ENCODE measurements around the gene UGT3A2.
A peak's percentile ranks its signal among the peaks of the same experiment; 100 is the strongest.

The UGT3A2 gene

DNA sequence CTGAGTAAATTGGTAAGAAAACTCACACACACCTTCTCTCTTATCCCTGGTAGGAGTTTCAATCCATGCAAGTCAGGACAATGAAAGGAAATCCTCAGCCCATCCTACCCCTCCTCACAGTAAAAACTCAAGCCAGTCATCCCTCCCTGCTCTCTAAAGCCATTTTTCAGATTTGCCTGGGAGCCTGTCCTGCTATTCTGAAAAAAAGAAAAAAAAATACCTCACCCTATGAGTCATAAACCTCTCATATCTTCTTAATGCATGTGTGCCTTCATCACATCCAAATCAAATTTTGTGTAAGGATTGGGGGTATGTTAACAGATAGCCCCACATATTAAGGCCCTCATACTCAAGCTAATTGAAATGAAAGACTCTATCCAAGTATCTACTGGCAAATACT lies 14.1 kb downstream of the UGT3A2 start:
- Histone ChIP-seq H3K9ac (ENCODE audit: low read depth, low read length) (no peak overlapping the region), H3K27me3 (ENCODE audit: insufficient read depth, low read length, poor library complexity) (no peaks in the 10 kb centered on the region), H3K79me2 (ENCODE audit: insufficient read depth, low read length) (no peaks in the 10 kb centered on the region), H3K4me3 (ENCODE audit: low read depth in 1 of 2, low read length in 2 of 2) (no peak overlapping the region), H2AFZ (ENCODE audit: low read depth, low read length) (no peak overlapping the region), H3K27ac (ENCODE audit: low read length) (peak overlapping the region; percentile 87), H4K20me1 (ENCODE audit: insufficient read depth, low read length) (no peaks in the 10 kb centered on the region), H3K4me2 (ENCODE audit: insufficient read depth, low read length) (no peak overlapping the region), H3K9me3 (ENCODE audit: insufficient read depth, low read length, severe bottlenecking) (no peaks in the 10 kb centered on the region), H3K36me3 (ENCODE audit: insufficient read depth, low read length) (no peaks in the 10 kb centered on the region), H3K4me1 (ENCODE audit: insufficient read depth, low read length) (peaks cover 67% of the 10 kb centered on the region)
- ATAC-seq (ENCODE audit: insufficient read depth, low read depth): no peak
- TF ChIP-seq EZH2 (IDR thresholded peaks at IDR 0.05; ENCODE audit: borderline replicate concordance, low read depth, low read length, severe bottlenecking): no peak
- TF ChIP-seq, protein P1, sequence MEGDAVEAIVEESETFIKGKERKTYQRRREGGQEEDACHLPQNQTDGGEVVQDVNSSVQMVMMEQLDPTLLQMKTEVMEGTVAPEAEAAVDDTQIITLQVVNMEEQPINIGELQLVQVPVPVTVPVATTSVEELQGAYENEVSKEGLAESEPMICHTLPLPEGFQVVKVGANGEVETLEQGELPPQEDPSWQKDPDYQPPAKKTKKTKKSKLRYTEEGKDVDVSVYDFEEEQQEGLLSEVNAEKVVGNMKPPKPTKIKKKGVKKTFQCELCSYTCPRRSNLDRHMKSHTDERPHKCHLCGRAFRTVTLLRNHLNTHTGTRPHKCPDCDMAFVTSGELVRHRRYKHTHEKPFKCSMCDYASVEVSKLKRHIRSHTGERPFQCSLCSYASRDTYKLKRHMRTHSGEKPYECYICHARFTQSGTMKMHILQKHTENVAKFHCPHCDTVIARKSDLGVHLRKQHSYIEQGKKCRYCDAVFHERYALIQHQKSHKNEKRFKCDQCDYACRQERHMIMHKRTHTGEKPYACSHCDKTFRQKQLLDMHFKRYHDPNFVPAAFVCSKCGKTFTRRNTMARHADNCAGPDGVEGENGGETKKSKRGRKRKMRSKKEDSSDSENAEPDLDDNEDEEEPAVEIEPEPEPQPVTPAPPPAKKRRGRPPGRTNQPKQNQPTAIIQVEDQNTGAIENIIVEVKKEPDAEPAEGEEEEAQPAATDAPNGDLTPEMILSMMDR (IDR thresholded peaks at IDR 0.05; ENCODE audit: borderline replicate concordance, extremely low read depth, low read length, poor library complexity, severe bottlenecking): no peak
- DNase-seq: no peak

DNA sequence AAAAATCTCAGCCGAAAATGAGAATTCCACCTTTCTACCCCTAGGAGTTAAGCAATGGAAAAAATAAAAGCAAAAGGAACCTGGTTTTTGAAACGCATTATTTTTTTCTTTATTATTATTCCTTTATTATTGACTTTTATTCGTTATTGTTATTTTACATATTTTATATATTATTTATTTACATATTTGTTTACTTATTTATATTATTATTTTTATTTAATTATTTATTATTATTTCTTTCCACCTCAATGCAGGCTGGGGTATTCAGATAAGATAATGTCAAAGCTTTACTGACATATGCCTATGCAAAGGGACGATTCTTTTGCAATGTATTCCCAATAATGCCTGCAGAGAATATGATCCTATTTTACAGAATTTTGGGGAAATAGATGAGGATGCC lies 16.7 kb downstream of the UGT3A2 start:
- Histone ChIP-seq H3K4me2 (ENCODE audit: insufficient read depth, low read length) (no peak overlapping the region), H3K9ac (ENCODE audit: low read depth, low read length) (no peak overlapping the region), H2AFZ (ENCODE audit: low read depth, low read length) (no peak overlapping the region), H4K20me1 (ENCODE audit: insufficient read depth, low read length) (no peaks in the 10 kb centered on the region), H3K27ac (ENCODE audit: low read length) (no peak overlapping the region), H3K79me2 (ENCODE audit: insufficient read depth, low read length) (no peaks in the 10 kb centered on the region), H3K4me3 (ENCODE audit: low read depth in 1 of 2, low read length in 2 of 2) (no peak overlapping the region), H3K36me3 (ENCODE audit: insufficient read depth, low read length) (no peaks in the 10 kb centered on the region), H3K27me3 (ENCODE audit: insufficient read depth, low read length, poor library complexity) (no peaks in the 10 kb centered on the region), H3K4me1 (ENCODE audit: insufficient read depth, low read length) (peaks cover 56% of the 10 kb centered on the region), H3K9me3 (ENCODE audit: insufficient read depth, low read length, severe bottlenecking) (no peaks in the 10 kb centered on the region)
- ATAC-seq (ENCODE audit: insufficient read depth, low read depth) (no peak), DNase-seq (no peak)
- no peak for TF ChIP-seq EZH2 (IDR thresholded peaks at IDR 0.05; ENCODE audit: borderline replicate concordance, low read depth, low read length, severe bottlenecking)
- TF ChIP-seq, protein P1 (IDR thresholded peaks at IDR 0.05; ENCODE audit: borderline replicate concordance, extremely low read depth, low read length, poor library complexity, severe bottlenecking): no peak

DNA sequence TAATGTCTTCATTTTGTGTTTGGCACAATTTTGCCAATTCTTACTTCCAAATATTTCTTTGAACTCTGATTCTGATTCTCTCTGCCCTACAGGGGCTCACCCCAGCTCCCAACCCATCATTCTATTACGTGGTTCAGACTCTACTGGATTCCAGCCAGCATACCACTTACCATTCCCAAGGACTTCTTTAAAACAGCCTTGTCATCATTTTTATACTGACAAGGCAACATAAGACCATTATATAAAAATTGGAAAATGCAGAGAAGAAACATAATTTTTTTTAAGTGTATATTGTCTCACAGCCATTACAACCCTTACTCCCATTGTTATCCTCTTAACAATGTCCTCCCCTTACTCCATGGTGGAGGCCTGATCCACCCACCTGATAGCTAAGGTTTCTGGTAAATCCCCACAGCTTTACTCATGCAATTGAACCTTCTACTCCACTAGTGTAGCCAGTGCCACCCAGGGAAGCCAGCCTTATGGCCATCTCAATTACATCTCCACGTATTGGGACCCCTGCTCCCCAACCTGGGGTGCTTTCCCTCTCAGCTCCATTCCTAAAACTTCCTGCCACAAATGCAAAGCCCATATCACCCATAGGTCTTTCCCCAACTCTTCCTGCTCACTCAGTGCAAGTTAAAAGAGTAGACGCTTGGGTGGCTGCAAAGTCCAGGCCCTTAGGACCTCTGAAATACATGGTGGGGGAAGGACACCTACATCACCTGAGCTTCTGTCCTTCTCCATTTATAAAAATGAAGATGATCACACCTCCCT lies 19.1 kb downstream of the UGT3A2 start:
- peaks cover 39% of the 10 kb centered on the region for H3K4me1 ChIP-seq (ENCODE audit: insufficient read depth, low read length)
- H2AFZ ChIP-seq (ENCODE audit: low read depth, low read length): no peak overlapping the region
- DNase-seq (no peak), ATAC-seq (ENCODE audit: insufficient read depth, low read depth) (no peak)
- H3K79me2 ChIP-seq (ENCODE audit: insufficient read depth, low read length): no peaks in the 10 kb centered on the region
- H3K27me3 ChIP-seq (ENCODE audit: insufficient read depth, low read length, poor library complexity): no peaks in the 10 kb centered on the region
- H3K36me3 ChIP-seq (ENCODE audit: insufficient read depth, low read length): no peaks in the 10 kb centered on the region
- TF ChIP-seq EZH2 (IDR thresholded peaks at IDR 0.05; ENCODE audit: borderline replicate concordance, low read depth, low read length, severe bottlenecking): no peak
- TF ChIP-seq, protein P1 (IDR thresholded peaks at IDR 0.05; ENCODE audit: borderline replicate concordance, extremely low read depth, low read length, poor library complexity, severe bottlenecking): no peak
- no peak overlapping the region for H3K4me2 ChIP-seq (ENCODE audit: insufficient read depth, low read length)
- no peak overlapping the region for H3K9ac ChIP-seq (ENCODE audit: low read depth, low read length)
- H3K4me3 ChIP-seq (ENCODE audit: low read depth in 1 of 2, low read length in 2 of 2): no peak overlapping the region
- no peaks in the 10 kb centered on the region for H4K20me1 ChIP-seq (ENCODE audit: insufficient read depth, low read length)
- H3K9me3 ChIP-seq (ENCODE audit: insufficient read depth, low read length, severe bottlenecking): no peaks in the 10 kb centered on the region
- no peak overlapping the region for H3K27ac ChIP-seq (ENCODE audit: low read length)
